Measurements from ENCODE around the gene TRAK1. TPM values are rescaled to one million over a fixed set of nuclear protein-coding genes. Genes with fewer than 3 reads are reported as not detected.

The TRAK1 gene
- total RNA-seq, 1 donor from 2014 or later = 101 TPM

- no peak for DNase-seq (ENCODE audit: low spot score)
Measured at GRCh38 chr3:42205800-42206514, 114.8 kb downstream of the TRAK1 start.

GRCh38 chr3:42209917-42210316, 118.8 kb downstream of the TRAK1 start:
- DNase-seq (ENCODE audit: low spot score) = no peak

GRCh38 chr3:42210726-42211125, 119.6 kb downstream of the TRAK1 start:
- no peak for DNase-seq (ENCODE audit: low spot score)

GRCh38 chr3:42213417-42213816, 122.3 kb downstream of the TRAK1 start:
- no peak for DNase-seq (ENCODE audit: low spot score)

GRCh38 chr3:42214064-42214463, 122.9 kb downstream of the TRAK1 start:
- no peak for DNase-seq (ENCODE audit: low spot score)

GRCh38 chr3:42214565-42215283, 123.6 kb downstream of the TRAK1 start:
- DNase-seq (ENCODE audit: low spot score) = no peak

- DNase-seq (ENCODE audit: low spot score) = no peak
Measured at GRCh38 chr3:42216302-42216701, 125.1 kb downstream of the TRAK1 start.

GRCh38 chr3:42216931-42217333, 125.8 kb downstream of the TRAK1 start:
- no peak for DNase-seq (ENCODE audit: low spot score)

GRCh38 chr3:42220436-42221121, 129.4 kb downstream of the TRAK1 start:
- DNase-seq (ENCODE audit: low spot score) = no peak

- no peak for DNase-seq (ENCODE audit: low spot score)
Measured at GRCh38 chr3:42222942-42223693, 132.0 kb downstream of the TRAK1 start.

GRCh38 chr3:42224178-42224577, 133.0 kb downstream of the TRAK1 start:
- no peak for DNase-seq (ENCODE audit: low spot score)

GRCh38 chr3:42224658-42225421, 133.7 kb downstream of the TRAK1 start:
- no peak for DNase-seq (ENCODE audit: low spot score)

GRCh38 chr3:42225486-42226363, 134.6 kb downstream of the TRAK1 start:
- no peak for DNase-seq (ENCODE audit: low spot score)

- no peak for DNase-seq (ENCODE audit: low spot score)
Measured at GRCh38 chr3:42226470-42227425, 135.6 kb downstream of the TRAK1 start.

GRCh38 chr3:42228796-42229195, 137.6 kb downstream of the TRAK1 start:
- no peak for DNase-seq (ENCODE audit: low spot score)

GRCh38 chr3:42229266-42229941, 138.2 kb downstream of the TRAK1 start:
- no peak for DNase-seq (ENCODE audit: low spot score)

GRCh38 chr3:42229942-42230688, 139.0 kb downstream of the TRAK1 start:
- no peak for DNase-seq (ENCODE audit: low spot score)

- DNase-seq (ENCODE audit: low spot score) = no peak
Measured at GRCh38 chr3:42230860-42231259, 139.7 kb downstream of the TRAK1 start.

Measured in mucosa of gallbladder (tissue), 1 donor.